HepG2 (cell line): ENCODE measurements around the gene DGCR2. TPM values are rescaled to one million over a fixed set of nuclear protein-coding genes. Genes with fewer than 3 reads are reported as not detected.
A peak's percentile ranks its signal among the peaks of the same experiment; 100 is the strongest.

Experiments
- ATRX ChIP-seq: sonication (generic); formaldehyde crosslinking; IDR thresholded peaks from 2 replicates; pipeline ENCODE4 v1.4.0; 2020; ENCODE audit warnings: missing genetic modification reagents, borderline replicate concordance
- CREM ChIP-seq, 2 experiments: sonication (generic) in 1 of 2; formaldehyde crosslinking in 1 of 2; IDR thresholded peaks; 2 replicates each; pipeline versions ENCODE4 v1.4.0 to v1.6.1; 2016 to 2020; ENCODE audit warnings: antibody characterized with exemption in 1 of 2, mild to moderate bottlenecking in 1 of 2, missing genetic modification reagents in 1 of 2
- HNRNPUL1 ChIP-seq: fragments of 200-400 bp; formaldehyde crosslinking; IDR thresholded peaks from 2 replicates; pipeline ENCODE4 v1.6.1; 2017; ENCODE audit warnings: low read depth, mild to moderate bottlenecking, low read length, moderate library complexity
- MBD4 ChIP-seq: IDR thresholded peaks from 2 replicates; pipeline ENCODE4 v1.6.1; 2012; ENCODE audit warnings: low read length, inconsistent platforms, borderline replicate concordance
- NFYC ChIP-seq: IDR thresholded peaks from 2 replicates; pipeline ENCODE4 v1.6.1; 2016; ENCODE audit warnings: missing genetic modification reagents, missing compliant biosample characterization
- SALL1 ChIP-seq: sonication (generic); formaldehyde crosslinking; IDR thresholded peaks from 2 replicates; pipeline ENCODE4 v1.8.0; 2022; ENCODE audit warnings: mild to moderate bottlenecking, missing genetic modification reagents
- SIN3B ChIP-seq: fragments of 150-350 bp; IDR thresholded peaks from 2 replicates; pipeline ENCODE4 v1.6.1; 2014; ENCODE audit warnings: low read length
- TBX2 ChIP-seq: sonication (generic); formaldehyde crosslinking; IDR thresholded peaks from 2 replicates; pipeline ENCODE4 v1.5.0; 2020; ENCODE audit warnings: missing genetic modification reagents, mild to moderate bottlenecking, borderline replicate concordance
- TP53 ChIP-seq: sonication (generic); formaldehyde crosslinking; conservative IDR thresholded peaks from 2 replicates; pipeline ENCODE4 v1.4.0; 2020; ENCODE audit warnings: missing genetic modification reagents
- ZNF20 ChIP-seq: sonication (generic); formaldehyde crosslinking; IDR thresholded peaks from 2 replicates; pipeline ENCODE4 v1.4.0; 2020; ENCODE audit warnings: mild to moderate bottlenecking, moderate library complexity, missing genetic modification reagents
- ZNF451 ChIP-seq: sonication (generic); formaldehyde crosslinking; IDR thresholded peaks from 2 replicates; pipeline ENCODE4 v1.5.0; 2020; ENCODE audit warnings: mild to moderate bottlenecking, missing genetic modification reagents
- ZNF460 ChIP-seq: sonication (generic); formaldehyde crosslinking; IDR thresholded peaks from 2 replicates; pipeline ENCODE4 v1.5.1; 2020; ENCODE audit warnings: missing genetic modification reagents, mild to moderate bottlenecking, borderline replicate concordance
- ZNF792 ChIP-seq: IDR thresholded peaks from 2 replicates; pipeline ENCODE4 v1.6.1; 2016
- polyA plus RNA-seq, 8 experiments: library from polyadenylated mRNA; depleted of rRNA in 3 of 8; stranded (reverse) in 7 of 8; unstranded in 1 of 8; fragments of >200 nt; fragmentation: Illumina TruSeq in 4 of 8; extraction: Trizol in 4 of 8; gene quantifications; 2 replicates each; pipeline versions ENCODE4 v1.2.1 to v1.2.3, GENCODE V29; 2011 to 2016; ENCODE audit warnings: low read depth in 4 of 8, missing spikeins in 1 of 8, mixed read lengths in 1 of 8; ENCODE audit not compliant: insufficient read depth in 1 of 8
- total RNA-seq, 5 experiments: library from RNA; depleted of rRNA; stranded (reverse); fragments of >200 nt; fragmentation: Illumina TruSeq; extraction: Trizol; gene quantifications; 2 replicates each; pipeline ENCODE4 v1.2.3, GENCODE V29; 2016; ENCODE audit warnings: low read depth in 1 of 5
- TF ChIP-seq, protein P1 (sequence below): sonication (generic); formaldehyde crosslinking; IDR thresholded peaks from 2 replicates; pipeline ENCODE4 v1.4.0; 2020; ENCODE audit warnings: missing genetic modification reagents
- TF ChIP-seq, protein P2 (sequence below): sonication (generic); formaldehyde crosslinking; IDR thresholded peaks from 2 replicates; pipeline ENCODE4 v1.4.0; 2020; ENCODE audit warnings: mild to moderate bottlenecking, missing genetic modification reagents, borderline replicate concordance
- TF ChIP-seq, protein P3 (sequence below): sonication (generic); formaldehyde crosslinking; IDR thresholded peaks from 2 replicates; pipeline ENCODE4 v1.4.0; 2020; ENCODE audit warnings: missing genetic modification reagents, low read depth, mild to moderate bottlenecking, borderline replicate concordance
- TF ChIP-seq, protein P4 (sequence below): IDR thresholded peaks from 2 replicates; pipeline ENCODE4 v1.6.1; 2016; ENCODE audit warnings: low read depth, control low read depth
- TF ChIP-seq, protein P5 (sequence below): sonication (generic); formaldehyde crosslinking; IDR thresholded peaks from 2 replicates; pipeline ENCODE4 v1.4.0; 2020; ENCODE audit warnings: missing genetic modification reagents

The DGCR2 gene
- total and polyA plus RNA-seq, 2 of the 13 experiments (the other 11 are each of a cell fraction or from before 2014, with no cell fraction given), result 23.1 to 35.3 TPM

DNA sequence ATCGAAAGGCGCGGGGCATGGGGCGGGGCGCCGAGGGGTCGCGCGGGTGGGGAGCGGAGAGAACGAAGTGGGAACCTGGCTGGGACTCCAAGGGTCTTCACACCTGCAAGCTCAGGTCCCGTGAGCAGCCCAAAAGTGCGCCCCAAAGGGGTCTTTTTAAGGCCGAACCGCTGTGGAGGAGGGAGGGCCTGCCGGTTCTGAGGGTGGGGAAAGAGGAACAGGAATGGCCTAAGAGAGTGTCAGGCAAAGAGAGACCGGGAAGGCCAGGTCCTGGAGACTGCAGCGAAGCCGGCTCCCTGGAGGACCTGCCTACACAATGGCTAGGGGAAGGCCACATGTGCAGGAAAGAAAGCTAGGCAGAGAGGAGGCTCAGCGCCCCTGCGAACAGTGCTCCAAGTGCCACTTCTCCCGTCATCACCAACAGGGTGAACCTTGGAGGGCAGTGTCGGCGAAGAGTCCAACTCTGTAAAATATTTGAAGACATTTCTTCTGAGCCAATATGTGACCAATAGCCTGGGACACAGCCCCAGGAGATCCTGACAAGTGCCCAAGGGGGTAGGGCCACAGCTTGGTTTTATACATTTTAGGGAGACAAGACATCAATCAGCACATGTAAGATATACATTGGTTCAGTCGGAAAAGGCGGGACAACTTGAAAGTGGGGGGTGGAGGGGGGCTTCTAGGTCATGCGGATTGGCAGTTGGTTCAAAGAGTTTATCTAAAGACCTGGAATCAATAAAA, 710 bp upstream of the DGCR2 start (continued):
- TF ChIP-seq MBD4 (no peak), TBX2 (CRISPR knock-in tag) (no peak), SIN3B (no peak), CREM (IDR thresholded peaks at IDR 0.05) (no peak), CREM (CRISPR knock-in tag; IDR thresholded peaks at IDR 0.05) (no peak), ZNF451 (CRISPR knock-in tag) (no peak), HNRNPUL1 (no peak), NFYC (CRISPR knock-in tag) (no peak), ZNF460 (CRISPR knock-in tag) (no peak), TP53 (CRISPR knock-in tag) (no peak), SALL1 (CRISPR knock-in tag) (no peak), ZNF20 (CRISPR knock-in tag) (no peak), ZNF792 (CRISPR knock-in tag) (no peak), ATRX (CRISPR knock-in tag) (no peak)
- TF ChIP-seq, protein P1, sequence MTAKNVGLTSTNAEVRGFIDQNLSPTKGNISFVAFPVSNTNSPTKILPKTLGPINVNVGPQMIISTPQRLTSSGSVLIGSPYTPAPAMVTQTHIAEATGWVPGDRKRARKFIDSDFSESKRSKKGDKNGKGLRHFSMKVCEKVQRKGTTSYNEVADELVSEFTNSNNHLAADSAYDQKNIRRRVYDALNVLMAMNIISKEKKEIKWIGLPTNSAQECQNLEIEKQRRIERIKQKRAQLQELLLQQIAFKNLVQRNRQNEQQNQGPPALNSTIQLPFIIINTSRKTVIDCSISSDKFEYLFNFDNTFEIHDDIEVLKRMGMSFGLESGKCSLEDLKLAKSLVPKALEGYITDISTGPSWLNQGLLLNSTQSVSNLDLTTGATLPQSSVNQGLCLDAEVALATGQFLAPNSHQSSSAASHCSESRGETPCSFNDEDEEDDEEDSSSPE (CRISPR knock-in tag), result no peak
- TF ChIP-seq, protein P2, sequence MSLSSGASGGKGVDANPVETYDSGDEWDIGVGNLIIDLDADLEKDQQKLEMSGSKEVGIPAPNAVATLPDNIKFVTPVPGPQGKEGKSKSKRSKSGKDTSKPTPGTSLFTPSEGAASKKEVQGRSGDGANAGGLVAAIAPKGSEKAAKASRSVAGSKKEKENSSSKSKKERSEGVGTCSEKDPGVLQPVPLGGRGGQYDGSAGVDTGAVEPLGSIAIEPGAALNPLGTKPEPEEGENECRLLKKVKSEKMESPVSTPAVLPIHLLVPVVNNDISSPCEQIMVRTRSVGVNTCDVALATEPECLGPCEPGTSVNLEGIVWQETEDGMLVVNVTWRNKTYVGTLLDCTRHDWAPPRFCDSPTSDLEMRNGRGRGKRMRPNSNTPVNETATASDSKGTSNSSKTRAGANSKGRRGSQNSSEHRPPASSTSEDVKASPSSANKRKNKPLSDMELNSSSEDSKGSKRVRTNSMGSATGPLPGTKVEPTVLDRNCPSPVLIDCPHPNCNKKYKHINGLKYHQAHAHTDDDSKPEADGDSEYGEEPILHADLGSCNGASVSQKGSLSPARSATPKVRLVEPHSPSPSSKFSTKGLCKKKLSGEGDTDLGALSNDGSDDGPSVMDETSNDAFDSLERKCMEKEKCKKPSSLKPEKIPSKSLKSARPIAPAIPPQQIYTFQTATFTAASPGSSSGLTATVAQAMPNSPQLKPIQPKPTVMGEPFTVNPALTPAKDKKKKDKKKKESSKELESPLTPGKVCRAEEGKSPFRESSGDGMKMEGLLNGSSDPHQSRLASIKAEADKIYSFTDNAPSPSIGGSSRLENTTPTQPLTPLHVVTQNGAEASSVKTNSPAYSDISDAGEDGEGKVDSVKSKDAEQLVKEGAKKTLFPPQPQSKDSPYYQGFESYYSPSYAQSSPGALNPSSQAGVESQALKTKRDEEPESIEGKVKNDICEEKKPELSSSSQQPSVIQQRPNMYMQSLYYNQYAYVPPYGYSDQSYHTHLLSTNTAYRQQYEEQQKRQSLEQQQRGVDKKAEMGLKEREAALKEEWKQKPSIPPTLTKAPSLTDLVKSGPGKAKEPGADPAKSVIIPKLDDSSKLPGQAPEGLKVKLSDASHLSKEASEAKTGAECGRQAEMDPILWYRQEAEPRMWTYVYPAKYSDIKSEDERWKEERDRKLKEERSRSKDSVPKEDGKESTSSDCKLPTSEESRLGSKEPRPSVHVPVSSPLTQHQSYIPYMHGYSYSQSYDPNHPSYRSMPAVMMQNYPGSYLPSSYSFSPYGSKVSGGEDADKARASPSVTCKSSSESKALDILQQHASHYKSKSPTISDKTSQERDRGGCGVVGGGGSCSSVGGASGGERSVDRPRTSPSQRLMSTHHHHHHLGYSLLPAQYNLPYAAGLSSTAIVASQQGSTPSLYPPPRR (CRISPR knock-in tag), result no peak
- TF ChIP-seq, protein P3, sequence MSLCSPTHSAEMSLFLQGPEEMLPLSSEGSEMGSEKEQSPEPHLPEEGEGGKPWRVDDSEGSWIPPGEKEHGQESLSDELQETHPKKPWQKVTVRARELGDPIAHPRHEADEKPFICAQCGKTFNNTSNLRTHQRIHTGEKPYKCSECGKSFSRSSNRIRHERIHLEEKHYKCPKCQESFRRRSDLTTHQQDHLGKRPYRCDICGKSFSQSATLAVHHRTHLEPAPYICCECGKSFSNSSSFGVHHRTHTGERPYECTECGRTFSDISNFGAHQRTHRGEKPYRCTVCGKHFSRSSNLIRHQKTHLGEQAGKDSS (CRISPR knock-in tag), result peak; percentile 97
- TF ChIP-seq, protein P4, sequence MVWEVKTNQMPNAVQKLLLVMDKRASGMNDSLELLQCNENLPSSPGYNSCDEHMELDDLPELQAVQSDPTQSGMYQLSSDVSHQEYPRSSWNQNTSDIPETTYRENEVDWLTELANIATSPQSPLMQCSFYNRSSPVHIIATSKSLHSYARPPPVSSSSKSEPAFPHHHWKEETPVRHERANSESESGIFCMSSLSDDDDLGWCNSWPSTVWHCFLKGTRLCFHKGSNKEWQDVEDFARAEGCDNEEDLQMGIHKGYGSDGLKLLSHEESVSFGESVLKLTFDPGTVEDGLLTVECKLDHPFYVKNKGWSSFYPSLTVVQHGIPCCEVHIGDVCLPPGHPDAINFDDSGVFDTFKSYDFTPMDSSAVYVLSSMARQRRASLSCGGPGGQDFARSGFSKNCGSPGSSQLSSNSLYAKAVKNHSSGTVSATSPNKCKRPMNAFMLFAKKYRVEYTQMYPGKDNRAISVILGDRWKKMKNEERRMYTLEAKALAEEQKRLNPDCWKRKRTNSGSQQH (CRISPR knock-in tag), result no peak
- TF ChIP-seq, protein P5, sequence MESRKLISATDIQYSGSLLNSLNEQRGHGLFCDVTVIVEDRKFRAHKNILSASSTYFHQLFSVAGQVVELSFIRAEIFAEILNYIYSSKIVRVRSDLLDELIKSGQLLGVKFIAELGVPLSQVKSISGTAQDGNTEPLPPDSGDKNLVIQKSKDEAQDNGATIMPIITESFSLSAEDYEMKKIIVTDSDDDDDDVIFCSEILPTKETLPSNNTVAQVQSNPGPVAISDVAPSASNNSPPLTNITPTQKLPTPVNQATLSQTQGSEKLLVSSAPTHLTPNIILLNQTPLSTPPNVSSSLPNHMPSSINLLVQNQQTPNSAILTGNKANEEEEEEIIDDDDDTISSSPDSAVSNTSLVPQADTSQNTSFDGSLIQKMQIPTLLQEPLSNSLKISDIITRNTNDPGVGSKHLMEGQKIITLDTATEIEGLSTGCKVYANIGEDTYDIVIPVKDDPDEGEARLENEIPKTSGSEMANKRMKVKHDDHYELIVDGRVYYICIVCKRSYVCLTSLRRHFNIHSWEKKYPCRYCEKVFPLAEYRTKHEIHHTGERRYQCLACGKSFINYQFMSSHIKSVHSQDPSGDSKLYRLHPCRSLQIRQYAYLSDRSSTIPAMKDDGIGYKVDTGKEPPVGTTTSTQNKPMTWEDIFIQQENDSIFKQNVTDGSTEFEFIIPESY (CRISPR knock-in tag), result 0 out of 2 replicates have a peak, but pooled peaks have one; percentile 5
